ENCODE results near the gene INF2.

- TF ChIP-seq CTCF (IDR thresholded peaks at IDR 0.05) (no peak), POLR2A (IDR thresholded peaks at IDR 0.05) (no peak), POLR2AphosphoS5 (IDR thresholded peaks at IDR 0.05) (no peak)
Measured at GRCh38 chr14:104697317-104697703, 7.9 kb downstream of the INF2 start.
